Peyer's patch (tissue), 4 donors: Measurements from ENCODE around the gene NTNG2. TPM values are rescaled to one million over a fixed set of nuclear protein-coding genes. Genes with fewer than 3 reads are reported as not detected.

Experiments
- DNase-seq, 3 donors: peaks; one replicate each; pipeline ENCODE4 v3.0.0-alpha.2; 2017 to 2019
- H3K27ac ChIP-seq, 4 donors: fragments of 200-600 bp; sonication (generic); one replicate each; pipeline ENCODE4 v1.5.1; 2016 to 2019
- H3K27me3 ChIP-seq, 2 donors: fragments of 200-600 bp; sonication (generic); one replicate each; pipeline ENCODE4 v1.5.1; 2019
- H3K36me3 ChIP-seq, 3 donors: fragments of 200-600 bp; sonication (generic); one replicate each; pipeline ENCODE4 v1.5.1; 2016 to 2019
- H3K4me1 ChIP-seq, 4 donors: fragments of 200-600 bp; sonication (generic); one replicate each; pipeline ENCODE4 v1.5.1; 2016 to 2019
- H3K4me3 ChIP-seq, 4 donors: fragments of 200-600 bp; sonication (generic); 1 replicate in 3 of 4; 2 replicates in 1 of 4; pipeline ENCODE4 v1.5.1; 2016 to 2019; ENCODE audit warnings: mild to moderate bottlenecking in 1 of 4
- H3K9me3 ChIP-seq, 4 donors: fragments of 200-600 bp; sonication (generic); one replicate each; pipeline ENCODE4 v1.5.1; 2016 to 2019; ENCODE audit warnings: mild to moderate bottlenecking in 1 of 4
- CTCF ChIP-seq, 6 experiments: fragments of 450-650 bp in 4 of 6; fragments of 200-600 bp in 2 of 6; sonication (generic) in 1 of 6; IDR thresholded peaks; one replicate each; pipeline ENCODE4 v1.5.1; 2017 to 2019; ENCODE audit warnings: antibody characterized with exemption in 6 of 6, mild to moderate bottlenecking in 3 of 6, moderate library complexity in 1 of 6
- POLR2A ChIP-seq, 2 donors: fragments of 450-650 bp; IDR thresholded peaks; one replicate each; pipeline ENCODE4 v1.5.1; 2017; ENCODE audit warnings: antibody characterized with exemption in 2 of 2, mild to moderate bottlenecking in 2 of 2, moderate library complexity in 2 of 2
- total RNA-seq, 4 donors: library from RNA; depleted of rRNA; stranded (reverse); fragments of >200 nt; gene quantifications; one replicate each; pipeline ENCODE4 v1.1.0, GENCODE V29; 2016

The NTNG2 gene
- total RNA-seq, 4 donors from 2014 or later, result 0.18 to 9.1 (median 1.0) TPM

- no peaks in the 10 kb centered on the region for H3K4me1 ChIP-seq
- no peaks in the 10 kb centered on the region for H3K27me3 ChIP-seq
- DNase-seq, result no peak
- H3K36me3 ChIP-seq, result no peaks in the 10 kb centered on the region
- H3K9me3 ChIP-seq, result no peaks in the 10 kb centered on the region
- H3K4me3 ChIP-seq, result no peak overlapping the region
- no peak for TF ChIP-seq POLR2A (IDR thresholded peaks at IDR 0.05)
- TF ChIP-seq CTCF (IDR thresholded peaks at IDR 0.05), result no peak
- H3K27ac ChIP-seq, result no peak overlapping the region
Observed at GRCh38 chr9:132185073-132186009, 23.5 kb downstream of the NTNG2 start.

DNA sequence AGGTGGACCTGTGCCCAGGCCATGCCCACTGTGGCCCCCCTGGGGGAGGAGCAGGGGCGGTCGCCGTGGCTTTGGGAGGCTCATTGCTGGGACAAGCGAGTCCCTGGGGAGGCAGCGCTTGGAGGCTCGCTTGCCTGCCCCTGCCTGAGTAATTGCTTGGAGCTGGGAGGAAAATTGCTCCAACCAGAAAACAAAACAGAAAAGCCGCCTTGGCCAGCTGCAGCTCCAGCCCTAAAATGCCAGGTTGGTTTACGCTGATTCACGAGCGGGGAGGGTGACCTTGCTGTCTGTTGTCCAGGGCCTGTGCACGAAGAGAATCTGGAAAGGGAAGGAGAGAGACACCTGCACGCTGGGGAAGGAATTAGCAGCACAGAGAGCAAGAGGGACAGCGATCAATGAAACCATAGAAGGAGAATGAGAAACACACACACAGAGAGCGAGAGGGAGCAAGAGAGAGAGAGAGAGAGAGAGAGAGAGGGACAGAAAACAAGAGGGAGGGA lies 25.3 kb downstream of the NTNG2 start:
- no peak overlapping the region for H3K27ac ChIP-seq
- TF ChIP-seq POLR2A (IDR thresholded peaks at IDR 0.05) (no peak), CTCF (IDR thresholded peaks at IDR 0.05) (no peak)
- no peaks in the 10 kb centered on the region for H3K36me3 ChIP-seq
- H3K27me3 ChIP-seq, result no peaks in the 10 kb centered on the region
- no peak overlapping the region for H3K4me3 ChIP-seq
- no peaks in the 10 kb centered on the region for H3K4me1 ChIP-seq
- DNase-seq, result no peak
- H3K9me3 ChIP-seq, result no peaks in the 10 kb centered on the region

DNA sequence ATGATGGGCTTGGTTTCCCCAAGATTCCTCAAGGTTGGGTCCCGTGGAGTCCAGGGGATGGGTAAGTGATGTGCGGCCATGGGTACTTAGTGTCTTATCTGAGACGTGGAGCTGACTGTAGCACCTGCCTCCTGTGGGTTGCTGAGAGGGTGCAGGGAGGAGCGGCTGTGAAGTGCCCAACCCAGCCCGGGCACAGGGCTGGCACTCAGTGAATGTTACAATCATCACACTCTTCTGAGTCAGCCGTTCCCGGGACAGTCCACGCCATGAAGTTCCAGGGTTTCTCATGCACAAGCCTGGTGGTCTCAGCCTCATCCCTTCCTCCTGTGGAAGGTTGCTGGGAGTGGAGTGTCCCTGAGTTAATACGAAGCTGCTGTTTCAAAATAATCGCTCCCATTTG lies 29.1 kb downstream of the NTNG2 start:
- Histone ChIP-seq H3K27me3 (no peaks in the 10 kb centered on the region), H3K36me3 (no peaks in the 10 kb centered on the region), H3K9me3 (no peaks in the 10 kb centered on the region), H3K4me3 (no peak overlapping the region), H3K4me1 (no peaks in the 10 kb centered on the region), H3K27ac (no peak overlapping the region)
- TF ChIP-seq CTCF (IDR thresholded peaks at IDR 0.05) (no peak), POLR2A (IDR thresholded peaks at IDR 0.05) (no peak)
- no peak for DNase-seq

DNA sequence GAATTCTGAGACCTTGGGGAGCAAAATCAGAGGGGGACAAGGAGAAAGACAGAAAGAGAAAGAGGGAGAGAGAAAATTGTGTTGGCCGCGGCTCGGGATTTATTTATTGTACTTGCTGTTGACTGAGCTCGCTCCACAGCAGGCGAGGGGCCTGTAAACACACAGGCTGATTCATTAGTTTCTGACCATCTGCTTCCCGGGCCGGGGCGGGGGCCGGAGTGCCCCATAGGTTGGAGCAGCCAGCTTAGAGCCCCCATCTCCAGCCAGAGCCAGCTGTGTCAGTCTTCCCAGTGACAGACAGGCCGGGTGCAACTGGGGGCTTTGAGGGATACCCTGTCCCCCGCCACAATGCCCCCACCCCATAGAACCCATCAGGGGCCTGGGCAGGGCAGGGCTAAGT lies 30.9 kb downstream of the NTNG2 start:
- Histone ChIP-seq H3K4me3 (no peak overlapping the region), H3K36me3 (no peaks in the 10 kb centered on the region), H3K27me3 (no peaks in the 10 kb centered on the region), H3K9me3 (no peaks in the 10 kb centered on the region), H3K4me1 (no peaks in the 10 kb centered on the region), H3K27ac (no peak overlapping the region)
- no peak for TF ChIP-seq CTCF (IDR thresholded peaks at IDR 0.05)
- TF ChIP-seq POLR2A (IDR thresholded peaks at IDR 0.05), result no peak
- DNase-seq, result no peak

GRCh38 chr9:132193227-132194124 lies 31.6 kb downstream of the NTNG2 start:
- TF ChIP-seq POLR2A (IDR thresholded peaks at IDR 0.05) (no peak), CTCF (IDR thresholded peaks at IDR 0.05) (no peak)
- H3K27ac ChIP-seq, result no peak overlapping the region

More at GRCh38 chr9:132193227-132194124, 31.6 kb downstream of the NTNG2 start:
- no peaks in the 10 kb centered on the region for H3K9me3 ChIP-seq
- no peaks in the 10 kb centered on the region for H3K36me3 ChIP-seq
- H3K27me3 ChIP-seq, result no peaks in the 10 kb centered on the region
- no peaks in the 10 kb centered on the region for H3K4me1 ChIP-seq
- DNase-seq, result no peak
- no peak overlapping the region for H3K4me3 ChIP-seq
